Measurements from ENCODE around the gene SLC35D1.

DNA sequence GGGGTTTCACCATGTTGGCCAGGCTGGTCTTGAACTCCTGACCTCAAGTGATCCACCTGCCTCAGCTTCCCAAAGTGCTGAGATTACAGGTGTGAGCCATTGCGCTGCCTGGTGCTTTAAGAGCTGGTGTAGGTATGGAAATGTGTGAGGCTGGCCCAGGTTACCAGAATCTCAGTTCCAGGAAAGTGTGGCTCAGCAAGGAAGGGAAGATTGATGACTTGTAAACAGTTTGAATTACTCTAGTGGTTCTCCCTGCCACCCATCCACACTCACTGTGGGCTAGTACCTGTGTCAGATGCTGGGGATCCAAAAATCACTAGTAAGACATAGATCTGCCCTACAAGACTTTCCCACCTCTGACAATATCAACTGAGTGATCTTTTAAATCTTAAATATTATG lies 34.5 kb upstream of the SLC35D1 start:
- TF ChIP-seq CTCF (optimal IDR thresholded peaks at IDR 0.05 in 1 of 3, IDR thresholded peaks at IDR 0.05 in 1 of 3, conservative IDR thresholded peaks at IDR 0.05 in 1 of 3; ENCODE audit: extremely low read depth in 1 of 3, insufficient read depth in 2 of 3, low read length in 3 of 3) (no peak), EZH2 (IDR thresholded peaks at IDR 0.05; ENCODE audit: low read length) (no peak)

Data from keratinocyte (primary cell).